ENCODE measurements around the gene MCF2L.

MCF2L gene

GRCh38 chr13:113032291-113032690 lies 63.3 kb downstream of the MCF2L start:
- no peak for DNase-seq

DNA sequence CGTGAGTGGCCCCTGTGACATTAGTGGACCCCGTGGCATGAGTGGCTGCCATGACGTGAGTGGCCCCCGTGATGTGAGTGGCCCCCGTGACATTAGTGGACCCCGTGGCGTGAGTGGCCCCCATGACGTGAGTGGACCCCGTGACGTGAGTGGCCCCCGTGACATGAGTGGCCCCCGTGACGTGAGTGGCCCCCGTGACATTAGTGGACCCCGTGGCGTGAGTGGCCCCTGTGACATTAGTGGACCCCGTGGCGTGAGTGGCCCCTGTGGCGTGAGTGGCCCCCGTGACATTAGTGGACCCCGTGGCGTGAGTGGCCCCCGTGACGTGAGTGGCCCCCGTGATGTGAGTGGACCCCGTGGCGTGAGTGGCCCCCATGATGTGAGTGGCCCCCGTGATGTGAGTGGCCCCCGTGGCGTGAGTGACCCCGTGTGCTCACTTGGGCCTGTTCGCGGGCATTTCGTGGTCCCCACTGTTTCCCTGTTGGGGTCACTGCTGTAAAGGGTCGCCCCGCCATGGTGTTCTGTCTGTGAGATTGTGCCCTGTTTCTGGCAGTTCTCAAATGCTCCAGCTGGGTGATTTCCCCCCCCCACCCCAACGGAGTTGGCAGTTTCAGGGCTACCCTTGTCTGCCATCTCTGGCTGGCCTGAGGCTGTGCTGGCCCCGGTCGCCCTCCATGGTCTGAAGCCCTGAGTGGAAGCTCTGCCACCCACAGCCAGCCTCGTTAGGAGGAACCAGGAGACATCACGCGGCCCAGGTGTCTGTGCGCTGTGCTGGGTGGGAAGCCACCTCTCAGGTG lies 64.2 kb downstream of the MCF2L start:
- no peak for DNase-seq

DNA sequence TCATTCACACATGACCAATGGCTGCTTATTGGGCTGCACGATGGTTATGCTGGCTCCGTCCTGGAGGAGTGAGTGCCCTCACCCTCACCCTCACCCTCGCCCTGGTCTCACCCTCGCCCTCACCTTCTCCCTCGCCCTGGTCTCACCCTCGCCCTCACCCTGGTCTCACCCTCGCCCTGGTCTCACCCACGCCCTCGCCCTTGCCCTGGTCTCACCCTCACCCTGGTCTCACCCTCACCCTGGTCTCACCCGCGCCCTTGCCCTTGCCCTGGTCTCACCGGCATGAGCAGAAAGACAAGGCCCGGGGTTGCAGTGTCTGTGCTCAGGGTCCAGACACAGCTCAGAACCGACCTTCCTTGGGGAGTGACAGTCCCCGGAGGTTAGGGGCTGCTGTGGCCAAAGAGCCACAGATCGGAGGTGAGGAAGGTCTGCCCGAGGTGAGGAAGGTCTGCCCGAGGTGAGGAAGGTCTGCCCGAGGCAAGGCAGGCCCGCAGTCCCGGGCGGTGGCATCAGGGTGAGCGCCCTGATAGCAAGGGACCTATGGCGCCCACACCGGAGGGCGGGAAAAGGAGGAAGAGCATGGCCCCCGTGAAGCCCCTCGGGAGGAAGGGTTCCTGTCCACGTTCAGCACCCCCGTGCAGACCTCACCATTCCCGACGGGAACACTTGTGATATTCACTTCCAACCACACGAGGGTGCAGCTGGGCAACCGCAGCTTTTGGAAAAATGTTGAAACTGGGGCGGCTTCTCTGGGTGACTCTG lies 65.6 kb downstream of the MCF2L start:
- no peak for DNase-seq

DNA sequence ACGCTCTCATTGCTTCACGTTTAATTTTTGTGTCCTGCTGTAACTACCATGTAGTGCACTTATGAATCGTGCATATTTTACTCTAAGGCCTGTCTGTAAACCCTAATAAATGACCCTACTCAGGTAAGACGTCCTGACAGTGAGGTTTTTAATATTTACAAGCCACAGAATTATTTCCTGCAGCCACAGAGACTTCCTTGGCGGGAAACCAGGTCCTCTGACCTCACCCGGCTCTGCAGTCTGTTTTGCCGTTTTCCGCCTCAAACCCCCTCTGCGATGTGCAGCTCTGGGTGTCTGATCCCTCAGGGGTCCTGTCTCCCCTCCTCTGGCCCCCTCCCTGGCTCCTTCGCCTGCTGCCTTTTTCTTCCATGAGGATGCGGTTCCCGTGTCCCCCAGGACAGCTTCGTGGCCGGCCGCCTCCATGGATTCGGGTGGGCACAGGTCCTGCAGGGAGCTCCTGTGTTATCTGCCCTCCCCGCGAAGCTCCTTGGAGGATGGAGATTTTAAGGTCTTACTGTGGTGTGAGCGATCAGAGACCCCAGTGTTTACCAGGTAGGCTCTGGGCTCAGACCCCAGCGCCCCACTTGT lies 66.3 kb downstream of the MCF2L start:
- DNase-seq, result no peak

- no peak for DNase-seq
These were observed 67.4 kb downstream of the MCF2L start for GRCh38 chr13:113036401-113036800.

DNA sequence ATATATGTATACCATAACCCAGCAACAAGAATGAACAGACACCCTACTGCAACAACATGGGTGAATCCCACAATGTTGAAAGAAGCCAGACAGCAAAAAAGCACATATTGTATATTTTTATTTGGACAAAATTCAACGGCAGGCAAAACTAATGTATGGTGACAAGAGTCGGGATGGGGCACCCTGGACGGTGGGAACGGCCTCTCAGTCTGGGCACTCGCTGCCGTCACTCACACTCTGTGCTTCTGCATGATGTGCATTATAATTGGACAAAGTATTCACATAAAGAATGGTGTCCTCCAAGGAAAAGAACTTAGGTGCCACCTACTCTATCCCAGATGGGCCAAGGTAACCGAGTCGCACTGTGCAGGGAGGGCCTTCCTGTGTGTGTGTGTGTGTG lies 71.0 kb downstream of the MCF2L start:
- no peak for DNase-seq

DNA sequence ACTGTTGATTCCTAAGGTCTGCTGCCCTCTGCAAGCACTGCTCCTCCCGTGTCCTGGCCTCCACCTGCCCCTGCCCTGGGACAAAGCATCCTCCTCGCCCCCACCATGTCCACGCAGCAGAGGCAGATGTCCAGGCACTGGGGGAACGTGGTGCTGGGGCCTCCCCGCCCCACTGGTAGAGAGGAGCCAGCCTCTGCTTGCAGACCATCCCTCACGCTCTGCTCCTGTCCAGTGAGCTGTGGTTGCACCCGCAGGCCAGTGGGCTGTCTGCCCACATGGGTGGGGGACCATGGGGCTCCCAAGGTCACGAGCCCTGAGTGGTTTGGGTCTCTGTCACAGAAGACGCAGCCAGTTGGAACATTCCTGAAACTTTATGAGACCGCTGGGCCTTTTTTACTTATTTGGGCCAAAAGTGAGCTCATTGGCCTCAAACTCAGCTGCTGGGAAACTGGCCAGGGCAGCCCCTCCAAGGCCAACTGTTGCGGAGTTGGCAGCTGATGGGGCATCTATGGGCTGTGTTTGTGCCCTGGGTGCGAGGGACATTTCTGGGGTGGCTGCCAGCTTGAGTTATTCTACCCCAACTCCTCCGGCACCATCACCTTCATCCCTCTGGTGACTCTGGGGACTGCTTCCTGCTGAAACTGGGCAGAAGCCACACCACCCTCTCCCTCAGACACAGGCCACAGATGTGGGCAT lies 71.7 kb downstream of the MCF2L start:
- no peak for DNase-seq

DNA sequence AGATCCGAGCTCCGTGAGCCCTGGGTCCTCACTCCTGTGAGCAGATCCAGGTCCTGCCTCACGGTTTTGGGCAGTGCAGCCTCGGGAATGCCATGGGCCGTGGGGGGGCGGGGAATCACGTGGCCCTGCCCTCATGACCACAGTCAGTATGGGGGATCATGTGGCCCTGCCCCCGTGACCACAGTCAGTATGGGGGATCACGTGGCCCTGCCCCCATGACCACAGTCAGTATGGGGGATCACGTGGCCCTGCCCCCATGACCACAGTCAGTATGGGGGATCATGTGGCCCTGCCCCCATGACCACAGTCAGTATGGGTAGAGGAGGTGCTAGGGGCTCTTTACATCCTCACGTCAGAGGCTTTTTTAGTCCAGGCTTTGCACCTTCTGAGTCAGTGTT lies 72.3 kb downstream of the MCF2L start:
- no peak for DNase-seq

GRCh38 chr13:113041896-113042295 lies 72.9 kb downstream of the MCF2L start:
- no peak for DNase-seq

DNA sequence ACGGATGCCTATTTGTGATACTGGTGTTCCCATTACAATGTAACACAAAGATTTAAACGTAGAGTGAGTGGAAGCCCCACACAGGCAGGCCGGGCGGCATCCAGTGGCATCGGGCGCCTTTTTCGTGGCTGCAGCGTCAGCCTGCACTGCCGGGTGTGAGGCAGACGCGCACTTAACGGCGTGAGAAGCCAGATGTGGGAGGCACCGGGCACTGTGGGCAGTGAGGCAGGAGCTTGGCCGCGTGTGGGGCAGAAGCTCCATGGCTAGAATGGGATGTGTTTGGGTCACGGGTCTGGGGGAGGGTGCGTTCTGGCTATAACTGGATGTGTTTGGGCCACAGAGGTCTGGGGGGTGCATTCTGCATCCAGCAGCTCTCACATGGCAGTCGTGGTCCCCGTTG lies 73.4 kb downstream of the MCF2L start:
- no peak for DNase-seq

- DNase-seq, result no peak
These were observed 74.1 kb downstream of the MCF2L start for GRCh38 chr13:113043001-113043630.

DNA sequence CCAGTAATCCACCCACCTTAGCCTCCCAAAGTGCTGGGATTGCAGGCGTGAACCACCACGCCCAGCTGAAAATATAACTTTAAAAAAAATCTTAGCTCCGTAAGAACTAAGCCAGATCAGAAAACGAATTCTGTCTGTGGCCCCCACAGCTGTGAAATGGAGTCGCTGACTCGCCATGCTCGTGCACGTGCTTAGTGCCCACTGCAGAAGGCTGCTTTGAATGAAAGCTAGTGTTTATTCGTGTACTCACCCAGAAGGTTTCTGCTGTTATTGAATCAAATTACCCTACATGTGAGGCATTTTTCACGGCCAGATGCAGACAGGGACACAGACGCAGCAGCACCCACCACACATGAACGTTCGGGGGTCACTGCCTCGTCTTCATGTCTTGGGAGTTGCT lies 74.9 kb downstream of the MCF2L start:
- no peak for DNase-seq

DNA sequence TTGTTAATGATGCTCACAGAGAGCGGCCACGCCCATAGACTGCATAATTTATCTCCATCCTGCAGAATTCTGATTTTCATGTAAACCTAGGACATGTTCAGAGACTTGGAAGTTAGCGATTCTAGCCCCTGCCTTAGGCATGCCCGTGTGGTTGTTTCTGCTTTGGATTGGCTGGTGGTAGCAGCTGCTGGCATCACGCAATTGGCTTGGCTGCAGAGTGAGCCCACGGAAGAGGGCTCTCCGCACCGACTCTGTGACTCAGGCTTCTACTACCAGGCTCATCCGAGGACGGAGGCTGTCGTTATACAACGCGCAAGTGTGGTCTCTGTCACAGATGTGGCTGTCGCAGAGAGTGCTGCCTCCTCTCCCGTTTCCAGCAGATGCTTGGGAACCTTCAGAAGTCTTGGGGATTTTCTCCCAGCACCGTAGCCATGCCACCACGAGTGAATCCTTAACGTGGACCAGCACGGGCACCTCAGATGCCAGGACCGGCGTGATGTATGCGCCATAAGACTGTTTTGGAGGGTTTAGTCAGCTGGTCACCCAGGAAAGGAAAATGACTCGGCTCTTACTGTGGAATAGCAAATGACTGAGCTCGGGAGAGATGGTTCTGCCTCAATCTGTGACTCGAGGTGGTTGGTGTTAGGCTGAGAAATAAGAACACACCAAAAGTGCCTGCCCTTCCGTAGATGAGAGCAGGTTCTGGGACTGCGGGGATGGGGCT lies 75.5 kb downstream of the MCF2L start:
- DNase-seq, result no peak

- DNase-seq, result no peak
These were observed 76.5 kb downstream of the MCF2L start for GRCh38 chr13:113045251-113046127.

- no peak for DNase-seq
These were observed 77.3 kb downstream of the MCF2L start for GRCh38 chr13:113046128-113046882.

DNA sequence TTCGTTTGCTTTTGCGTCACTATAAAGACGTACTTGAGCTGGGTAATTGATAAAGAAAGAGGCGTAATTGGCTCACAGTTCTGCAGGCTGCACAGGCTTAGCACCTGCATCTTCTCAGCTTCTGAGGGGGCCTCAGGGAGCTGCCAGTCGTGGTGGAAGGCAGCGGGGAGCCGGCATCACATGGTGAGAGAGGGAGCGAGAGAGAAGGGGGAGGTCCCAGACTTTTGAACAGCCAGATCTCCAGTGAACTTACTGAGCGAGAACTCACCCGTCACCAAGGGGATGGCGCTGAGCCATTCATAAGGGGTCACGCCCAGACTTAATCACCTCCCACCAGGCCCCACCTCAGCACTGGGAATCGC lies 77.8 kb downstream of the MCF2L start:
- DNase-seq, result no peak

DNA sequence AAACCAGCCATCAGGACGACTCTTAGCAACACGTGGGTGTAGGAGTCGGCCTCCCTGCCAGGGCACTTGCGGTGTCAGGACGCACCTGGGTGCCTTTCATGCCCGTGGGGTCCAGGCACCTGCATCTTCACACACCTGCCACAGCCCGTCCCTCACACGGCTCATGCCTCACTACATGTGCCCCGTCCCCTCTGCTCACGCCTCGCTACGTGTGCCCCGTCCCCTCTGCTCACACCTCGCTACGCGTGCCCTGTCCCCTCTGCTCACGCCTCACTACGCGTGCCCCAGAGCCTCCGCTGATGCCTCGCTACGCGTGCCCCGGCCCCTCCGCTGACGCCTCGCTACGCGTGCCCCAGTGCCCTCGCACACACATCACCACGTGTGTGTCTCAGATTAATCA lies 78.6 kb downstream of the MCF2L start:
- no peak for DNase-seq

GRCh38 chr13:113048766-113049165 lies 79.8 kb downstream of the MCF2L start:
- DNase-seq, result no peak

DNA sequence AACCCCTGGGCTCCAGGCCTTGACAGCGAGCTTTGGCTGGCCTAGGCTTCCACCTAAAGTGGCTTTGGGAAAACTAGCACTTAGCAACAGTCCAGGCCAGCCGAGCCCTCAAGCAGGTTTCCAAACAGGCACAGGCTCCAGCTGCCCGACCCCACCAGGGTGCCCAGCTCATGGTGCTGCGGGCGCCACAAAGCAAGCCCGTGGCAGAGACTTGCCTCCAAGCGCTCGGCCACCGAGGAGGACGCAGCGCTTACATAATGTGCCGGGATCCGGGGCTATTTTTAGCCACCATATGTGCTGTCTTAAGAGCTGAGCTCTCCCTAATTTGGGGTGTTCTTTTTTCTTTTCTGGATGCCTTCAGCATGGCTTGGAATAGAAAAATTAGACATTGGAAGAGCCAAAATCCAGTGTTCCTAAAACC lies 80.5 kb downstream of the MCF2L start:
- DNase-seq, result no peak

DNA sequence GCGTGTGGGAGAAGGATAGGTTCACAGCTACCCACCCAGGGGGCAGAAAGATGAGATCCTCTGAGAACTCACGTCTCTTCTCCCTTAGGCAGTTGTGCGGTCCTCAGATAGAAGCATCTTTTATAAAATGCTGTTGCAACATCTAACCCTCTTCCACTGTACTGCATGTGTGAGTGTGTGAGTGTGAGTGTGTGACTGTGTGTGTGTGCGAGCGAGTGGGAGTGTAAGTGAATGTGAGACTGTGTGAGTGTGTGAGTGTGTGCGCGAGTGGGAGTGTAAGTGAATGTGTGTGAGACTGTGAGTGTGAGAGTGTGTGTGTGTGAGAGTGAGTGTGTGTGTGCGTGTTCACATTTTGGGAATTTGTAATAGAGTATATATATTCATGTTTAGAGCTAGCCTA lies 81.0 kb downstream of the MCF2L start:
- no peak for DNase-seq

All from CD4-positive, alpha-beta T cell treated with Interleukin-17A for 4 hours (primary cell).